ENCODE results near the gene ARHGEF4. TPM values are rescaled to one million over a fixed set of nuclear protein-coding genes. Genes with fewer than 3 reads are reported as not detected.

The ARHGEF4 gene
- total RNA-seq, 1 experiment from 2014 or later = 12.6 TPM

- Histone ChIP-seq H3K23me2 (ENCODE audit: insufficient read length, low read depth, low read length, poor library complexity, severe bottlenecking) (no peaks in the 10 kb centered on the region), H3K9ac (ENCODE audit: extremely low read depth, insufficient read length, low read length) (no peak overlapping the region), H2BK12ac (ENCODE audit: insufficient read length, low read depth, low read length) (no peak overlapping the region), H2AK5ac (ENCODE audit: insufficient read length, low read length) (no peak overlapping the region), H3K79me1 (ENCODE audit: insufficient read depth, low read depth, low read length, poor library complexity, severe bottlenecking) (no peaks in the 10 kb centered on the region), H3K4ac (ENCODE audit: low read depth, low read length) (no peak overlapping the region), H3K23ac (ENCODE audit: insufficient read length, low read depth, low read length) (no peak overlapping the region), H3K27ac (ENCODE audit: insufficient read length, low read depth, low read length) (no peak overlapping the region), H4K20me1 (ENCODE audit: control insufficient read depth, insufficient read depth, insufficient read length) (no peaks in the 10 kb centered on the region), H3K9me3 (ENCODE audit: control insufficient read depth, low read depth, low read length) (no peaks in the 10 kb centered on the region), H3K14ac (ENCODE audit: insufficient read depth, low read length) (no peak overlapping the region), H3K4me2 (ENCODE audit: insufficient read depth, insufficient read length, low read length) (no peak overlapping the region), H3K18ac (ENCODE audit: insufficient read length, low read depth, low read length) (no peak overlapping the region), H4K5ac (ENCODE audit: insufficient read length, low read depth, low read length) (no peak overlapping the region), H3K79me2 (ENCODE audit: insufficient read depth, low read length) (no peaks in the 10 kb centered on the region), H4K8ac (replicated peaks; ENCODE audit: insufficient read length, low read depth, low read length) (no peak overlapping the region), H3K4me1 (ENCODE audit: insufficient read depth, low read length) (no peaks in the 10 kb centered on the region), H2BK20ac (ENCODE audit: low read depth, low read length, poor library complexity, severe bottlenecking) (no peak overlapping the region), H3K56ac (ENCODE audit: insufficient read length, low read depth, low read length) (no peak overlapping the region), H3T11ph (ENCODE audit: low read length) (no peak overlapping the region), H3K27me3 (ENCODE audit: insufficient read depth, low read length) (no peaks in the 10 kb centered on the region; the same call in 1 of the 2 replicates), H2BK120ac (ENCODE audit: low read depth, low read length, poor library complexity, severe bottlenecking) (no peak overlapping the region), H2BK5ac (ENCODE audit: insufficient read length, low read length) (no peak overlapping the region), H2BK15ac (ENCODE audit: low read depth, low read length) (no peak overlapping the region), H4K91ac (ENCODE audit: insufficient read length, low read depth, low read length) (no peak overlapping the region), H2AFZ (ENCODE audit: low read length) (no peak overlapping the region)
- H3K27me3 Mint-ChIP-seq (ENCODE audit: low read depth) = no peaks in the 10 kb centered on the region
- H3K27ac Mint-ChIP-seq = peak overlapping the region in 1 of 3 experiments; percentile 17; a peak in 1 of 7 replicates
- H3K9me3 Mint-ChIP-seq = peaks cover 0 to 7% of the 10 kb centered on the region in 2 experiments; a peak in 2 of 5 replicates
- no peak overlapping the region for H3K4me3 Mint-ChIP-seq
- TF ChIP-seq, protein P1, sequence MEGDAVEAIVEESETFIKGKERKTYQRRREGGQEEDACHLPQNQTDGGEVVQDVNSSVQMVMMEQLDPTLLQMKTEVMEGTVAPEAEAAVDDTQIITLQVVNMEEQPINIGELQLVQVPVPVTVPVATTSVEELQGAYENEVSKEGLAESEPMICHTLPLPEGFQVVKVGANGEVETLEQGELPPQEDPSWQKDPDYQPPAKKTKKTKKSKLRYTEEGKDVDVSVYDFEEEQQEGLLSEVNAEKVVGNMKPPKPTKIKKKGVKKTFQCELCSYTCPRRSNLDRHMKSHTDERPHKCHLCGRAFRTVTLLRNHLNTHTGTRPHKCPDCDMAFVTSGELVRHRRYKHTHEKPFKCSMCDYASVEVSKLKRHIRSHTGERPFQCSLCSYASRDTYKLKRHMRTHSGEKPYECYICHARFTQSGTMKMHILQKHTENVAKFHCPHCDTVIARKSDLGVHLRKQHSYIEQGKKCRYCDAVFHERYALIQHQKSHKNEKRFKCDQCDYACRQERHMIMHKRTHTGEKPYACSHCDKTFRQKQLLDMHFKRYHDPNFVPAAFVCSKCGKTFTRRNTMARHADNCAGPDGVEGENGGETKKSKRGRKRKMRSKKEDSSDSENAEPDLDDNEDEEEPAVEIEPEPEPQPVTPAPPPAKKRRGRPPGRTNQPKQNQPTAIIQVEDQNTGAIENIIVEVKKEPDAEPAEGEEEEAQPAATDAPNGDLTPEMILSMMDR (conservative IDR thresholded peaks at IDR 0.05) = peak; percentile 94
- WGBS (ENCODE audit: extremely low coverage, insufficient read length, low lambda C conversion rate) = no CpG with 5 or more reads among the region's 7 CpGs
- DNase-seq = peak; percentile 83
- H3K36me3 Mint-ChIP-seq (ENCODE audit: insufficient read depth in 1 of 3, low read depth in 3 of 3) = peaks cover 0 to 7% (median 2%) of the 10 kb centered on the region in 3 experiments; a peak in 3 of 7 replicates
- H3K4me1 Mint-ChIP-seq = peaks cover 8 to 20% of the 10 kb centered on the region in 2 experiments
Observed at GRCh38 chr2:130920415-130921163, 83.9 kb downstream of the ARHGEF4 start.
